MM.1S (cell line): ENCODE data around the gene C9orf43.

Experiments
- EZH2phosphoT487 ChIP-seq: fragments of 300-600 bp; sonication (generic); IDR thresholded peaks from 2 replicates; pipeline ENCODE4 v1.6.1; 2018; ENCODE audit warnings: antibody characterized with exemption, low read length
- TF ChIP-seq, protein P1 (sequence below): fragments of 300-600 bp; sonication (generic); IDR thresholded peaks from 2 replicates; pipeline ENCODE4 v1.5.1; 2016; ENCODE audit warnings: antibody characterized with exemption, low read length, mixed read lengths

DNA sequence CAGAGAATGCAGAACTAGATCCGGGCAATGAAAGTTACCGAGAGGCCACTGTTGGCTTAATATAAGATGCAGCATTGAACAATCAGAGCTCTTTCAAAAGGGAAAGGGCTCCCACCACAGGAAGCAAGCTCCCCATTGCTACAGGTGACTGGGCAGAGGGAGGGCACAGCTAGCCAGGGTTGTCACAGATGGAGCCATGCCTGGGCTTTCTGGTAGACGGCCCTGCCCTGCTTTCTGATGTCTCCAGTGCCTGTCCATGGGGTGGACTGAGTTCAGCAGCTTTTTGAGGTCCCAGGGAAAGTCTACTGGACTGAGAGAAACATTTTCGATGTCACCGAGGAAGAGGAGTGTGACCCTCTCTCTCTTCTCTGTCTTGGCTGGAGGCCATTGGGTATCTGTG lies 67.1 kb downstream of the C9orf43 start:
- TF ChIP-seq, protein P1, sequence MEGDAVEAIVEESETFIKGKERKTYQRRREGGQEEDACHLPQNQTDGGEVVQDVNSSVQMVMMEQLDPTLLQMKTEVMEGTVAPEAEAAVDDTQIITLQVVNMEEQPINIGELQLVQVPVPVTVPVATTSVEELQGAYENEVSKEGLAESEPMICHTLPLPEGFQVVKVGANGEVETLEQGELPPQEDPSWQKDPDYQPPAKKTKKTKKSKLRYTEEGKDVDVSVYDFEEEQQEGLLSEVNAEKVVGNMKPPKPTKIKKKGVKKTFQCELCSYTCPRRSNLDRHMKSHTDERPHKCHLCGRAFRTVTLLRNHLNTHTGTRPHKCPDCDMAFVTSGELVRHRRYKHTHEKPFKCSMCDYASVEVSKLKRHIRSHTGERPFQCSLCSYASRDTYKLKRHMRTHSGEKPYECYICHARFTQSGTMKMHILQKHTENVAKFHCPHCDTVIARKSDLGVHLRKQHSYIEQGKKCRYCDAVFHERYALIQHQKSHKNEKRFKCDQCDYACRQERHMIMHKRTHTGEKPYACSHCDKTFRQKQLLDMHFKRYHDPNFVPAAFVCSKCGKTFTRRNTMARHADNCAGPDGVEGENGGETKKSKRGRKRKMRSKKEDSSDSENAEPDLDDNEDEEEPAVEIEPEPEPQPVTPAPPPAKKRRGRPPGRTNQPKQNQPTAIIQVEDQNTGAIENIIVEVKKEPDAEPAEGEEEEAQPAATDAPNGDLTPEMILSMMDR = no peak
- no peak for TF ChIP-seq EZH2phosphoT487
